Pancreas (tissue), 10 donors: ENCODE results near the gene NEIL3. TPM values are rescaled to one million over a fixed set of nuclear protein-coding genes. Genes with fewer than 3 reads are reported as not detected.

Source experiments
- ATAC-seq, 4 donors: fragments of 200-7000 bp; cut with Tn5 transposase; one replicate each; pipeline versions ENCODE4 v1.8.0 to v1.9.1; 2020; ENCODE audit warnings: mild to moderate bottlenecking in 4 of 4, moderate library complexity in 4 of 4
- DNase-seq, 6 donors: peaks; one replicate each; pipeline ENCODE4 v3.0.0-alpha.2; 2020
- FAIRE-seq: peaks from 2 replicates; lab custom pipeline; 2012; peaks lifted over from hg19 to GRCh38; lab: Jason Lieb, UNC
- H3K27ac ChIP-seq, 4 donors: fragments of 200-600 bp; sonication (generic); 1 replicate in 3 of 4; 2 replicates in 1 of 4; pipeline versions ENCODE4 v1.5.0 to v1.8.0; 2020
- H3K27me3 ChIP-seq, 4 donors: fragments of 200-600 bp; one replicate each; pipeline ENCODE4 v1.8.0; 2021
- H3K36me3 ChIP-seq, 3 donors: fragments of 200-600 bp; sonication (generic) in 1 of 3; one replicate each; pipeline versions ENCODE4 v1.5.0 to v1.8.0; 2020 to 2021
- H3K4me1 ChIP-seq, 3 donors: fragments of 200-600 bp; one replicate each; pipeline ENCODE4 v1.8.0; 2021
- H3K4me3 ChIP-seq, 4 donors: fragments of 200-600 bp; sonication (generic) in 2 of 4; one replicate each; pipeline versions ENCODE4 v1.5.0 to v1.8.0; 2020 to 2021
- H3K9me3 ChIP-seq, 4 donors: fragments of 200-600 bp; one replicate each; pipeline ENCODE4 v1.8.0; 2021
- CTCF ChIP-seq, 4 donors: fragments of 200-600 bp; sonication (generic) in 3 of 4; IDR thresholded peaks; one replicate each; pipeline versions ENCODE4 v1.5.0 to v1.8.0; 2021; ENCODE audit warnings: antibody characterized with exemption in 4 of 4
- WGBS, 2 donors: extraction: QIAGEN DNeasy Blood & Tissue Kit; methylation state at CpG; one replicate each; pipeline ENCODE4 v1.1.7; 2013; 5-methylcytosine and 5-hydroxymethylcytosine counted together
- intact Hi-C, 3 donors: fragments of 100-400 bp; cut with DNase I; formaldehyde crosslinking; loops; one replicate each; pipeline versions ENCODE4 v1.11.1 to v1.14.2; 2022
- polyA plus RNA-seq, 2 donors: library from polyadenylated mRNA; stranded (reverse); fragments of 200-250 nt; gene quantifications; one replicate each; pipeline ENCODE4 v1.2.3, GENCODE V29; 2013
- total RNA-seq, 6 donors: library from RNA; stranded (reverse); fragmentation: NEBNext Ultra II Directional in 4 of 6; extraction: Animal tissue kit (Norgen Biotek cat#: 25700) in 4 of 6; gene quantifications; one replicate each; pipeline versions ENCODE4 v1.2.1 to v1.2.4, GENCODE V29; 2021 to 2023
- donor health status: healthy with polysubstance abuse.
- donor health status: DM: no; HTN: no; CAD: no; lungs with moderate emphysema.
- donor health status: DM: no; HTN: no; CAD: no.
- donor health status: control.
- donor health status: control.
- donor health status: Bipolar disorder and iron deficiency.
- donor health status: DM: yes; HTN: yes; CAD: no.
- donor health status: DM: no; HTN: no; CAD: no.
- donor health status: DM: no; HTN: no; CAD: no.
- donor health status: DM: yes; HTN: yes; CAD: no.

The NEIL3 gene
- total and polyA plus RNA-seq, 8 donors, result 0.09 to 0.25 (median 0.18) TPM; not detected in 5

GRCh38 chr4:177396352-177396751 lies 86.7 kb downstream of the NEIL3 start:
- ATAC-seq (no peak), FAIRE-seq (no peak), DNase-seq (no peak)
- Histone ChIP-seq H3K4me3 (no peak overlapping the region), H3K27me3 (no peaks in the 10 kb centered on the region), H3K4me1 (no peaks in the 10 kb centered on the region), H3K36me3 (no peaks in the 10 kb centered on the region), H3K27ac (no peak overlapping the region), H3K9me3 (no peaks in the 10 kb centered on the region)
- intact Hi-C loops, result no loop called here
- no peak for TF ChIP-seq CTCF (IDR thresholded peaks at IDR 0.05)
- WGBS, 2 donors, result 76 to 84% methylated on average over 2 of the region's 2 CpGs

GRCh38 chr4:177400030-177400429 lies 90.4 kb downstream of the NEIL3 start:
- 59% methylated on average over 2 of the region's 2 CpGs for WGBS, 2 donors
- H3K4me1 ChIP-seq, result peaks cover 0 to 7% (median 4%) of the 10 kb centered on the region in 3 donors
- H3K36me3 ChIP-seq, result no peaks in the 10 kb centered on the region
- no peak for ATAC-seq
- no peak for TF ChIP-seq CTCF (IDR thresholded peaks at IDR 0.05)
- H3K27ac ChIP-seq, result no peak overlapping the region
- H3K9me3 ChIP-seq, result no peaks in the 10 kb centered on the region
- no peak for DNase-seq
- FAIRE-seq, result no peak
- no peaks in the 10 kb centered on the region for H3K27me3 ChIP-seq
- intact Hi-C loops, result no loop called here
- H3K4me3 ChIP-seq, result no peak overlapping the region

DNA sequence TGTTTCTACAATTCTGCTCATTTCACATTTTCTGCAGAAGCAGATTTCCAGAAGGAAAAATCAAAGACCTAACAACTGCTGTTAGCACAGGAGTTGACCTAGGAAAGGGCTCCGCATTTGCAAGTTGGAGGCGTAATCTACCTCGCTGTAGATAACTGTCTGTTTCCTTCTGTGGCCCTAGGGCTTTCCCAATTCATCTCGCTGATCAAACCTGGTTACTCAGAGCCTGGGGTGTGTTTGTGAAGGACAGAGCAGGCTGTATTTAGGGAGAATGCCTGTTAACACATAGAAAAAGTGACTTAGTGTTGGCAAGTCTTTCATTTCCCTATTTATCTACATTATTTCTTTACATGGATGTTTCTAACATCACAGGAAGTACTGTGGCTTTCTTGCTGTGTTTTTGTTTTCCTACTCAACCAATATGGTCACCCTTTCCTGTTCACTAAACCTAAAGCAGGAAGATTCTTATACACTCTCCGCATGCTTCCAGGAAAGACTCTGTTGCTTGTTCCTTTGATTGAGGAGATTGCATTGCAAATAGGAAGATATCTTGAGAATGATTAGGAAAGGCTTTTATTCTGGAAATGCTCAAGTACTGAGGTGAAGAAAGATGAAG lies 92.1 kb downstream of the NEIL3 start:
- H3K4me3 ChIP-seq, result no peak overlapping the region
- H3K36me3 ChIP-seq, result no peaks in the 10 kb centered on the region
- no peak overlapping the region for H3K27ac ChIP-seq
- H3K4me1 ChIP-seq, result peaks cover 0 to 7% (median 4%) of the 10 kb centered on the region in 3 donors
- DNase-seq, result no peak
- no peak for ATAC-seq
- FAIRE-seq, result no peak
- H3K9me3 ChIP-seq, result no peaks in the 10 kb centered on the region
- TF ChIP-seq CTCF (IDR thresholded peaks at IDR 0.05), result no peak
- no peaks in the 10 kb centered on the region for H3K27me3 ChIP-seq
- intact Hi-C loops, result no loop called here
- WGBS, 2 donors, result 84 to 86% methylated on average over 5 of the region's 5 CpGs

DNA sequence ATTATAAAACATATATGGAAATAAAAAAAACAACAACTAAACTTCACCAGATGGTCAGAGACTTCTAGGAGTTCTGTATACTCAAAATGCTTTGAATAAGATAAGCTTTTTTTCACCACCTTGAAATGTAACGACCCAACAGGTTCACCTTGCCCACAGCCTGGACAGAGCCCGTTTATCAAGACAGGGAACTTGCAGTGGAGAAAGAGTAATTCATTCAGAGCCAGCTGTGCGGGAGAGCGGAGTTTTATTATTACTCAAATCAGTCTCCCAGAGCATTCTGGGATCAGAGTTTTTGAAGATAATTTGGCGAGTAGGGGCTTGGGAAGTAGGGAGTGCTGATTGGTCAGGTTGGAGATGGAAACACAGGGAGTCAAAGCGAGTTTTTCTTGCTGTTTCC lies 94.1 kb downstream of the NEIL3 start:
- ATAC-seq (peak; percentile 29 to 69 (median 62)), DNase-seq (peak in 1 of 6 donors; percentile 9), FAIRE-seq (no peak)
- no peaks in the 10 kb centered on the region for H3K9me3 ChIP-seq
- no peaks in the 10 kb centered on the region for H3K27me3 ChIP-seq
- WGBS, 2 donors, result 16 to 22% methylated on average over 6 of the region's 6 CpGs
- no peak overlapping the region for H3K4me3 ChIP-seq
- no peak for TF ChIP-seq CTCF (IDR thresholded peaks at IDR 0.05)
- H3K36me3 ChIP-seq, result no peaks in the 10 kb centered on the region
- H3K4me1 ChIP-seq, result peaks cover 0 to 7% (median 4%) of the 10 kb centered on the region in 3 donors
- no peak overlapping the region for H3K27ac ChIP-seq
- intact Hi-C loops, result no loop called here

GRCh38 chr4:177404342-177404741 lies 94.7 kb downstream of the NEIL3 start:
- peaks cover 0 to 7% (median 4%) of the 10 kb centered on the region in 3 donors for H3K4me1 ChIP-seq
- 68 to 69% methylated on average over 3 of the region's 3 CpGs for WGBS, 2 donors
- no peak overlapping the region for H3K27ac ChIP-seq
- no peaks in the 10 kb centered on the region for H3K36me3 ChIP-seq
- intact Hi-C loops, result no loop called here
- no peak overlapping the region for H3K4me3 ChIP-seq
- TF ChIP-seq CTCF (IDR thresholded peaks at IDR 0.05), result no peak
- ATAC-seq, result no peak
- H3K27me3 ChIP-seq, result no peaks in the 10 kb centered on the region
- DNase-seq, result no peak
- H3K9me3 ChIP-seq, result no peaks in the 10 kb centered on the region
- FAIRE-seq, result no peak
